C4-2B (cell line): ENCODE measurements around the gene SCN5A.

ENCODE experiments used
- H3K27ac ChIP-seq: fragments of 450-650 bp; 2 replicates; pipeline ENCODE4 v1.5.1; 2017
- ZFX ChIP-seq: fragments of 450-650 bp; IDR thresholded peaks from 2 replicates; pipeline ENCODE4 v1.6.1; 2017
- TF ChIP-seq, protein P1 (sequence below): fragments of 450-650 bp; conservative IDR thresholded peaks from 2 replicates; pipeline ENCODE4 v1.5.1; 2017; ENCODE audit warnings: mild to moderate bottlenecking

SCN5A gene

DNA sequence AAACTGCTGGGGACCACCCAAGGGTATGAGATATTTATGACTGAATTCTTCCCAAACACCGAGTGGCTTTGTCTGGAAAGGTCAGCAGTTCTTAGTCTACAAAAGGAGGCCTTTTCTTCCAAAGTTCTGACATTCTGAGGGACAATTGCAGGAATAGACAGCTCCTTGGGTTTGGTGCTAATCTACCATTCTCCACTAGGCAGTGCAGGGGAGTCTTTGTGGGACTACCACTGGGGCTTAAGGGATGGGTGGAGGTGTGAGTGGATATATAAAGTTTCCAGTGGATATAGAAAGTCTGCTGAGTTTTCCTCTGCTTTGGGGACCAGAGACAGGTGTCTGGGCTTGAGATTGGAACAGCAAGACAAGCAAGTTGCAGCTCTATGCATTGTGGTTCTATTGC is 90.6 kb downstream of the SCN5A start:
- TF ChIP-seq, protein P1, sequence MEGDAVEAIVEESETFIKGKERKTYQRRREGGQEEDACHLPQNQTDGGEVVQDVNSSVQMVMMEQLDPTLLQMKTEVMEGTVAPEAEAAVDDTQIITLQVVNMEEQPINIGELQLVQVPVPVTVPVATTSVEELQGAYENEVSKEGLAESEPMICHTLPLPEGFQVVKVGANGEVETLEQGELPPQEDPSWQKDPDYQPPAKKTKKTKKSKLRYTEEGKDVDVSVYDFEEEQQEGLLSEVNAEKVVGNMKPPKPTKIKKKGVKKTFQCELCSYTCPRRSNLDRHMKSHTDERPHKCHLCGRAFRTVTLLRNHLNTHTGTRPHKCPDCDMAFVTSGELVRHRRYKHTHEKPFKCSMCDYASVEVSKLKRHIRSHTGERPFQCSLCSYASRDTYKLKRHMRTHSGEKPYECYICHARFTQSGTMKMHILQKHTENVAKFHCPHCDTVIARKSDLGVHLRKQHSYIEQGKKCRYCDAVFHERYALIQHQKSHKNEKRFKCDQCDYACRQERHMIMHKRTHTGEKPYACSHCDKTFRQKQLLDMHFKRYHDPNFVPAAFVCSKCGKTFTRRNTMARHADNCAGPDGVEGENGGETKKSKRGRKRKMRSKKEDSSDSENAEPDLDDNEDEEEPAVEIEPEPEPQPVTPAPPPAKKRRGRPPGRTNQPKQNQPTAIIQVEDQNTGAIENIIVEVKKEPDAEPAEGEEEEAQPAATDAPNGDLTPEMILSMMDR, result no peak
- no peak for TF ChIP-seq ZFX
- no peak overlapping the region for H3K27ac ChIP-seq

DNA sequence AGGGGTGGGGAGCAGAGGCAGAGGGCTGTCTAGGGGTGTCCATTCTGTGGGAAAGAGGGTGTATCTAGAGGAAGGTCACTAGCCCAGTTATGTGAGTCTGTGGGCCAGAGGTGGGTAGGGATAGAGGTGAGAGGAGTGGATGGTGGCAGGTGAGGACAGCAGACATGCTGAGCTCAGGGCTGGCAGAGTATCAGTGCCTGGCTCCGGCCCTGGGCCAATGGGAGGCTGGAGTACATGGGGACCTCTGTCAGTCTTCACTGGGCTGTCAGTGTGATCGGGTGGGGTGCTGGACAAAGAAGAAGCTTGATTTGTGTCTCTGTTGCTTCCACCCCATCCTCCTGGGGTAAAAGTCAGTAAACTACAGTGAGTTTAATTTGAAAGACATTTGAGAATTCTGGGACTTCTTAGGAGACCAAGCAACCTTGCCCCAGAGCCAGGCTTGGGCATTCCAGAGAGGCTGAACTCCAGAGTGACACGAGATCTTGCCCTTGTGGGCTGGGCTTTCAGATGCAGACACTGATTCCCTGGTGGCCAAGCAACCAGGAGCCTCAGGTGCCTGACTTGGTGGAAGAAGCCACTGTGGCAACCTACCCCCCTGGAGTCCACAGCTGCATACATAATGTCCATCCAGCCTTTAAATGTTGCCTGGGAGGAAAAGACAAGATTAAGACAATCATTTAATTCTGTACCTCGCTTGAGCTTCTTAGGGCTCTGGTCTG is 92.7 kb downstream of the SCN5A start:
- H3K27ac ChIP-seq, result no peak overlapping the region
- TF ChIP-seq, protein P1, result no peak

DNA sequence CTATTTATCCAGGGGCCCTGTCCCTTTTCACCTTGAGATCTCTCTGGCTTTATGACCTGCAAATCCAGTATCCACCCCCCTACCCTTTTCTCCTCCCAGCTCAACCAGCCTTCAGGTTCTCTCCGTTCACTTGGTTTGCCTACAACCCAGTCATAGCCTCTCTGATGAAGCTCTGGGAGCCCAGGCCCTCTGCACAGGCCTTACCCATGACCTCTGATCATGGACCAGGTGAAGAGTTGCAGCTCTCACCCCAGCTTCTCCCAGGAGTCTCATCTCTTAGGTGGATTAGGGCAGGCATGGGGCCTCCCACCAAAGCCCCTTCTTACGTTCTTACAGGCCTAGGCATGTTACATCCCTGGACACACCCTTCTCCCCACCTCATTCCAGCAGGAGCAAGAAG is 93.6 kb downstream of the SCN5A start:
- TF ChIP-seq, protein P1, result no peak
- no peak for TF ChIP-seq ZFX
- H3K27ac ChIP-seq, result no peak overlapping the region

DNA sequence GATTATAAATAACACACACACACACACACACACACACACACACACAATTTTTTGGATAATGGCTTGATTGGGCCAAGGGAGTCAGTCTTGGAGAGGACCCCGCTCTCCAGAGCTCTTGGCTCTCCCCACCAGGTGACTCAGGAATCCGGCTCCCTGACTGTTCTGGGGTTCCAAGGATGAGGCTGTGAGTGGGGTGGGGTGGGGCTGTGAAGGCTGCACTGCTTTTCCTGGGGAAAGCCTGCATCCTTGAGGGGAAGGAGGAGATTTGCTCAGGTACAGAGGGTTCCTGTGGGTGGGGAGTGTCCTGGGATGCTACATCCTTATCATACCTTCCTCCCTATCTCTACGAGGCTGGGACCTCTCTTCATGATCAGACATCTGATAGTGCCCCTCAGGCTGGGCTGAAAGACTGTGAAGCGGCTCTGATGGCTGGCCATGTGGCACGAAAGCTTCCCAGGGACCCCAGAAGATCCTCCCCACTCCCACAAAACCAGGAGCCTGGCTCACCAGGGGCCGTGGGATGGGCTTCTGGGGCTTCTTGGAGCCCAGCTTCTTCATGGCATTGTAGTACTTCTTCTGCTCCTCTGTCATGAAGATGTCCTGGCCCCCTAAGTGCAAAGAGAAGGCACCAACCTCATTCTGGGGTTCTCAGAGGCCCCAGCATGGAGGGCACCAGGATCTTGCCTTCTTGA is 94.2 kb downstream of the SCN5A start:
- TF ChIP-seq ZFX, result no peak
- TF ChIP-seq, protein P1, result no peak
- H3K27ac ChIP-seq, result no peak overlapping the region

DNA sequence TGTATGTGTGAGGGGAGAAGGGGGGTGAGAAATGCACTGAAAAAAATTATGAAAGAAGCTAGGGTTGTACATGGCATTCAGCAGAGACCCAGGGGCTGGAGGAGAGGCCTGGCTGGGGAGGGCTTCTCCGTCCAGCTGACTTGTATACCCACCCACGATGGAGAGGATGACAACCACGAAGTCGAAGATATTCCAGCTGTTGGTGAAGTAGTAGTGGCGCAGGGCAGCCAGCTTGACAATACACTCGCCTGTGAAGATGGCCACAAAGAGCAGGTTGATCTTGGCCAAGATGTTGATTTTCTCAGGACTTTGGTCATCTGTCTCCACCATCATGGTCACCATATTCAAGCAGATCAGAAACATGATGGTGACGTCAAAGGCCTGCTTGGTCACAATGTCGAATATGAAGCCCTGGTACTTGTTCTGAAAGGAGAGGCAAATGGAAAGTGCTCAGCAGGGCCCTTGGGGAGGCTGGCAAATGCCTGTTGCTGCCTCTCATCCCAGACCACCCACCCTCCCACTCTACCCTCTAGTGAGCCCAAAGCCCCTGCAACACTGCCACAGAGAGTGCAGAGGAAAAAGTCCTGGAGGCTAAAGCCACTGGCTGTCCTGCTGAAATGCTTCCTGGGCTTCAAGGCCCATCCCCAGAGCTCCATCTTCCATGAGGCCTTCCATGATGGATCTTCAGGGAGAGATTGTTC is 95.2 kb downstream of the SCN5A start:
- no peak overlapping the region for H3K27ac ChIP-seq
- TF ChIP-seq, protein P1, result no peak
- TF ChIP-seq ZFX, result no peak

DNA sequence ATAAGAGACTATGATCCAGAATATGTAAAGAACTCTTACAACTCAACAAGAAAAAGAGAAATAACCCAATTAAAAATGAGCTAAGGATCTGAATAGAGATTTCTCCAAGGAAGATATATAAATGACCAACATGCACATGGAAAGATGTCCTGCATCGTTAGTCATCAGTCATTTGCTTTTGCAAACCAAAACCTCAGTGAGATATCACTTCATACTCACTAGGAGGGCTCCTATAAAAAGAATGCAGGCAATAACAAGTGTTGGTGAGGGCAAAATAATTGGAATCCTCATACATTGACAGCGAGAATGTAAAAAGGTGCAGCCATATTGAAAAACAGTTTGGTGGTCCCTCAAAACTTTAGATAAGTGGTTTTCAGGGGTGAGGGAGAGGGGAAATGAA is 96.4 kb downstream of the SCN5A start:
- TF ChIP-seq ZFX, result no peak
- TF ChIP-seq, protein P1, result no peak
- no peak overlapping the region for H3K27ac ChIP-seq

DNA sequence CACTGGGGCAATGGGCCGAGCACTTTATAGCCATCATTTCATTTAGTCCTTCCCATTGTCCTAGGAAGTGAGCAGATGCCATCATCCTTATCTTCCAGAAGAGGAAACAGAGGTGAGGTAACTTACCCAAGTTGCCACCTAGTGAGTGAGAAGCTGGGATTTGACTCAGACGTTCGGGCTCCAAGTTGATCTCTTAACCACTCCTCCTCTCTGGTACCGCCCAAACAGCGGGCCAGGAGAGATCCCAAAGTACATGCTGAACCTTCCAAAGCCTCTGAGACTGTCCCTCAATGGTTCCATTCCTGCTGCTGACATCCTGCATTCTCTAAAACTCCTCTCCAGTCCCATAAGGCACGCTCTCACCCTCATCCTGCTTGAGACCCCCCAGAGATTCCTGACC is 97.1 kb downstream of the SCN5A start:
- H3K27ac ChIP-seq, result no peak overlapping the region
- no peak for TF ChIP-seq ZFX
- TF ChIP-seq, protein P1, result no peak
